Upper lobe of right lung (tissue), 1 donor: Measurements from ENCODE around the gene CBFA2T3. TPM values are rescaled to one million over a fixed set of nuclear protein-coding genes. Genes with fewer than 3 reads are reported as not detected.

ENCODE experiments used
- ATAC-seq: fragments of 200-7000 bp; cut with Tn5 transposase; one replicate; pipeline ENCODE4 v1.9.1; 2020; ENCODE audit warnings: mild to moderate bottlenecking, moderate library complexity
- DNase-seq: peaks from one replicate; pipeline ENCODE4 v3.0.0-alpha.2; 2020
- H3K27ac ChIP-seq: fragments of 200-600 bp; one replicate; pipeline ENCODE4 v1.8.0; 2022
- H3K27me3 ChIP-seq: fragments of 200-600 bp; one replicate; pipeline ENCODE4 v1.8.0; 2022; ENCODE audit warnings: mild to moderate bottlenecking
- H3K36me3 ChIP-seq: fragments of 200-600 bp; one replicate; pipeline ENCODE4 v1.8.0; 2022
- H3K4me1 ChIP-seq: fragments of 200-600 bp; one replicate; pipeline ENCODE4 v1.8.0; 2022
- H3K4me3 ChIP-seq: fragments of 200-600 bp; one replicate; pipeline ENCODE4 v1.8.0; 2022; ENCODE audit warnings: mild to moderate bottlenecking
- H3K9me3 ChIP-seq: fragments of 200-600 bp; one replicate; pipeline ENCODE4 v1.8.0; 2022
- CTCF ChIP-seq: fragments of 200-600 bp; IDR thresholded peaks from one replicate; pipeline ENCODE4 v1.8.0; 2022; ENCODE audit warnings: antibody characterized with exemption
- intact Hi-C: fragments of 100-400 bp; cut with DNase I; formaldehyde crosslinking; loops from one replicate; pipeline ENCODE4 v1.11.0; 2022
- total RNA-seq: library from RNA; stranded (reverse); fragmentation: NEBNext Ultra II Directional; extraction: Animal tissue kit (Norgen Biotek cat#: 25700); gene quantifications from one replicate; pipeline ENCODE4 v1.2.1, GENCODE V29; 2021
- donor health status: DM: no; HTN: yes; CAD: no; lungs with severe emphysema.

The CBFA2T3 gene
- total RNA-seq, 1 donor from 2014 or later: 19.0 TPM

DNA sequence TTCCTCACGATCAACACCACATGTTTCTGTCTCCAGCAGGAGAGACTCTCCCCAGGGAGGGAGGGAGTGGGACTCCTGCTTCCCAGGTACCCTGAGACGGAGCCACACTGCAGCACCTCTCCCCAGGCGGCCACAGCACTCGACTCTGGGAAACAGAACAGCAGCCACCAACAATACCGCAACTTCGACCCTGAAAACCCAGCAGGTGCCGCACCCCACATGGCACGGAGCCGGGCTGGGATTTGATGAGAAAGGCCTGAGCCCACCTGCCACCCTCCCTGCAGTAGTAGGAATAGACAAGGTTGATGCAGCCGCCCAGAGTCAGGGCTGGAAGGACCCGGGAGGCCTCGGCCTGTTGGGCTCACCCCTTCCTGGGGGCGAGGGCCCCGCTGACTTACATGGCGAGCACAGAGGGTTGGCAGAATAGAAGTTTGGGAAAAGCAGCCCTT is 134.7 kb downstream of the CBFA2T3 start:
- ATAC-seq (no peak), DNase-seq (no peak)
- Histone ChIP-seq H3K36me3 (peaks cover 20% of the 10 kb centered on the region), H3K4me3 (no peak overlapping the region), H3K9me3 (no peaks in the 10 kb centered on the region), H3K27ac (no peak overlapping the region), H3K4me1 (no peaks in the 10 kb centered on the region), H3K27me3 (no peaks in the 10 kb centered on the region)
- TF ChIP-seq CTCF: no peak
- intact Hi-C loops: no loop called here

GRCh38 chr16:88841521-88842307 is 135.3 kb downstream of the CBFA2T3 start:
- H3K27me3 ChIP-seq: no peaks in the 10 kb centered on the region
- peaks cover 20% of the 10 kb centered on the region for H3K36me3 ChIP-seq
- H3K27ac ChIP-seq: no peak overlapping the region
- no peak overlapping the region for H3K4me3 ChIP-seq
- no peaks in the 10 kb centered on the region for H3K4me1 ChIP-seq
- intact Hi-C loops: no loop called here
- no peak for TF ChIP-seq CTCF
- H3K9me3 ChIP-seq: no peaks in the 10 kb centered on the region
- no peak for DNase-seq
- no peak for ATAC-seq

DNA sequence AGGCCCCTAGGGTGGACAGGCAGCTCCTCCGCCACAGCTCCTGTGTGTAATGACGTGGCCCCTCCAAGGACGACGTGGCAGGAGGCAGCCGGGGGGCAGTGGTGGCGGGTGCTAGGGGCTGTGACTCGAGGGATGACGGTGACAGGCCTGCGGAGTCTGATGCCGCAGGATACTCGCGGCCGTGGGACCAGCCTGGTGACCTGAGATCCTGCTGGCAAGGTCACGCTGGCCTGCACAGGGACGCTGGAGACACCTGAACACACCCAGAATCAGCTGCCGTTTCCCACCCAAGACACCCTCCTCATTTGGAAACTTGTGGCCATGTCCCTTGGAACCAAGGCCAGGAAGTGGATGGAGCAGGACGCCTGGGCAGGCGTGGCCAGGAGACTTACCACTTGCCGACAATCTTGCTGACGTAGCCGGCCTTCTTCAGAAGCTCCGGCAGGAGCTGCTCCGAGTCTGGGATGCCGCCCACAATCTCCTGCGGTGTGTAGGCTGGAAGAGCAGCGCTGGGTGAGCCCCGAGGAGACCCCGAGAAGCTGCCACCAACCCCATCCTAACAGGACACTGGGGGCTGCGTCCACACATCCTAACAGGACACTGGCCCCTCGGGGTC is 136.3 kb downstream of the CBFA2T3 start:
- H3K9me3 ChIP-seq: no peaks in the 10 kb centered on the region
- H3K4me3 ChIP-seq: no peak overlapping the region
- H3K27me3 ChIP-seq: no peaks in the 10 kb centered on the region
- no peaks in the 10 kb centered on the region for H3K4me1 ChIP-seq
- TF ChIP-seq CTCF: no peak
- H3K27ac ChIP-seq: no peak overlapping the region
- intact Hi-C loops: no loop called here
- ATAC-seq (no peak), DNase-seq (no peak)
- peaks cover 20% of the 10 kb centered on the region for H3K36me3 ChIP-seq

GRCh38 chr16:88839745-88840599 is 137.0 kb downstream of the CBFA2T3 start:
- Histone ChIP-seq H3K36me3 (peaks cover 27% of the 10 kb centered on the region), H3K4me1 (no peaks in the 10 kb centered on the region), H3K27ac (no peak overlapping the region), H3K27me3 (no peaks in the 10 kb centered on the region), H3K9me3 (no peaks in the 10 kb centered on the region), H3K4me3 (no peak overlapping the region)
- no peak for TF ChIP-seq CTCF
- intact Hi-C loops: no loop called here
- no peak for ATAC-seq
- DNase-seq: no peak

DNA sequence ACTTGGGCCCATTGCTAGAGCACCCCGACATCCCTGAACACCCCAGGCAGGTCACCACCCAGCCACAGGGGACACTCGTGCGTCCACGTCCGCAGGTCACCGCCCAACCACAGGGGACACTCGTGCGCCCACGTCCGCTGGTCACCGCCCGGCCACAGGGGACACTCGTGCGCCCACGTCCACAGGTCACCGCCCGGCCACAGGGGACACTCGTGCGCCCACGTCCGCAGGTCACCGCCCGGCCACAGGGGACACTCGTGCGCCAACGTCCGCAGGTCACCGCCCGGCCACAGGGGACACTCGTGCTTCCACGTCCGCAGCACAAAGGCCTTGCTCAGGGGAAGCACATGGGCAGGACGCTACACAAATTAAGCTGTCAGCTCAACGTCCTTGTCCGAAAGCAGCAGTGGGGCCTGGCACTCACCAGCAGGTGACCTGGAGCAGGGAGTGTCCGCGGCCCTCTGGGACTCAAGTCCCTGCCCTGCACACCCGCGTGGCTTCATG is 137.9 kb downstream of the CBFA2T3 start:
- no peaks in the 10 kb centered on the region for H3K4me1 ChIP-seq
- intact Hi-C loops: no loop called here
- H3K9me3 ChIP-seq: no peaks in the 10 kb centered on the region
- ATAC-seq: no peak
- peaks cover 31% of the 10 kb centered on the region for H3K36me3 ChIP-seq
- no peak for TF ChIP-seq CTCF
- H3K27ac ChIP-seq: no peak overlapping the region
- DNase-seq: no peak
- no peaks in the 10 kb centered on the region for H3K27me3 ChIP-seq
- H3K4me3 ChIP-seq: no peak overlapping the region
